Lower leg skin (tissue), 3 donors: ENCODE data around the gene SLC35A3.

ENCODE experiments used
- CTCF ChIP-seq, 3 donors: fragments of 450-650 bp; IDR thresholded peaks; one replicate each; pipeline ENCODE4 v1.5.1; 2016; ENCODE audit warnings: antibody characterized with exemption in 3 of 3, mild to moderate bottlenecking in 3 of 3, moderate library complexity in 2 of 3
- POLR2A ChIP-seq, 2 donors: fragments of 450-650 bp; IDR thresholded peaks; one replicate each; pipeline ENCODE4 v1.6.1; 2016 to 2017; ENCODE audit warnings: antibody characterized with exemption in 2 of 2, mild to moderate bottlenecking in 1 of 2, moderate library complexity in 1 of 2

DNA sequence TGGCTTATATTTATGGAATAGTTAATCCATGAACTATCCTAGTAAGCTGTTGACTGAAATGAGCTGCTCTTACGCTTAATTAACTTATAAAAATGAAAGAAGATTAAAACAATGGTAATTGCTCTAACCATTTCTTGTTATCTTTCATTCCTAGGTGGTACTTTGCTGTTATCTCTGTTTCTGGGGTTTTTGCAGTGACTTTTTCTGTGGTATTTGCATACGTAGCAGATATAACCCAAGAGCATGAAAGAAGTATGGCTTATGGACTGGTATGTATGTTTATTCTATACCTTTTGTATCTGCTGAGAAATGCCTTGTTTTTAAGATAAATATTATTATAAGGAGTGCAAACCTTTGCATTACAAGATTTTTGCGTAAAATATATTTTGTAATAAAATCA lies 91.9 kb downstream of the SLC35A3 start:
- TF ChIP-seq CTCF (IDR thresholded peaks at IDR 0.05) (no peak), POLR2A (IDR thresholded peaks at IDR 0.05) (no peak)
